Heart right ventricle (tissue), 16 donors: ENCODE results near the gene LARP1B. TPM values are rescaled to one million over a fixed set of nuclear protein-coding genes. Genes with fewer than 3 reads are reported as not detected.

Experiments used
- ATAC-seq, 8 donors: fragments of 200-7000 bp; cut with Tn5 transposase; one replicate each; pipeline ENCODE4 v1.9.1; 2020; ENCODE audit warnings: mild to moderate bottlenecking in 8 of 8, moderate library complexity in 8 of 8, moderate number of reproducible peaks in 1 of 8
- DNase-seq, 2 donors: peaks; one replicate each; pipeline ENCODE4 v3.0.0-alpha.2; 2020
- H3K27ac ChIP-seq, 10 donors: fragments of 200-600 bp; sonication (generic) in 2 of 10; one replicate each; pipeline versions ENCODE4 v1.5.0 to v1.8.0; 2020 to 2022; ENCODE audit warnings: mild to moderate bottlenecking in 3 of 10
- H3K27me3 ChIP-seq, 7 donors: fragments of 200-600 bp; one replicate each; pipeline ENCODE4 v1.8.0; 2021 to 2022; ENCODE audit warnings: mild to moderate bottlenecking in 2 of 7
- H3K36me3 ChIP-seq, 9 donors: fragments of 200-600 bp; sonication (generic) in 1 of 9; one replicate each; pipeline versions ENCODE4 v1.5.0 to v1.8.0; 2020 to 2022; ENCODE audit warnings: mild to moderate bottlenecking in 2 of 9
- H3K4me1 ChIP-seq, 9 donors: fragments of 200-600 bp; sonication (generic) in 1 of 9; one replicate each; pipeline versions ENCODE4 v1.5.0 to v1.8.0; 2020 to 2022; ENCODE audit warnings: mild to moderate bottlenecking in 4 of 9
- H3K4me3 ChIP-seq, 10 donors: fragments of 200-600 bp; sonication (generic) in 2 of 10; one replicate each; pipeline versions ENCODE4 v1.5.0 to v1.8.0; 2020 to 2022; ENCODE audit warnings: mild to moderate bottlenecking in 7 of 10, moderate library complexity in 2 of 10
- H3K9me3 ChIP-seq, 11 donors: fragments of 200-600 bp in 10 of 11; sonication (generic) in 2 of 11; one replicate each; pipeline versions ENCODE4 v1.5.0 to v1.8.0; 2013 to 2022; ENCODE audit warnings: mild to moderate bottlenecking in 2 of 11, control low read depth in 1 of 11, moderate library complexity in 1 of 11
- WGBS, 2 donors: extraction: QIAGEN DNeasy Blood & Tissue Kit; methylation state at CpG; one replicate each; pipeline ENCODE4 v1.1.7; 2013; ENCODE audit warnings: inconsistent platforms in 1 of 2; 5-methylcytosine and 5-hydroxymethylcytosine counted together
- intact Hi-C, 10 donors: fragments of 100-400 bp; cut with DNase I; formaldehyde crosslinking; loops; one replicate each; pipeline versions ENCODE4 v1.11.1 to v1.14.2; 2022
- polyA plus RNA-seq, 2 donors: library from polyadenylated mRNA; stranded (reverse); fragments of 200-250 nt; gene quantifications; one replicate each; pipeline ENCODE4 v1.2.3, GENCODE V29; 2013
- total RNA-seq, 10 donors: library from RNA; stranded (reverse); fragmentation: NEBNext Ultra II Directional in 3 of 10; extraction: Animal tissue kit (Norgen Biotek cat#: 25700) in 3 of 10; gene quantifications; one replicate each; pipeline versions ENCODE4 v1.2.1 to v1.2.4, GENCODE V29; 2021 to 2023
- TF ChIP-seq, protein P1 (sequence below), 9 donors: fragments of 200-600 bp; sonication (generic) in 2 of 9; IDR thresholded peaks; one replicate each; pipeline versions ENCODE4 v1.5.0 to v1.8.0; 2021 to 2022; ENCODE audit warnings: antibody characterized with exemption in 9 of 9, mild to moderate bottlenecking in 5 of 9, moderate library complexity in 1 of 9
- donor health status: Arrhythmogenic right ventricular cardiomyopathy.
- donor health status: ischemic (EF 13 %, LVEDD 7.1; RV severe dilation, severe dysfunction).
- donor health status: healthy with polysubstance abuse.
- donor health status: DM: no; HTN: yes; CAD: no.
- donor health status: DM: no; HTN: no; CAD: no.
- donor health status: ischemic (EF 25% LVEDD 6.9; RV normal size, moderate dysfunction).
- donor health status: ischemic (EF 25% LVEDD 5.7; RV mildly dilated, moderate dysfunction).
- donor health status: healthy.
- donor health status: DM: yes; HTN: yes; CAD: no.
- donor health status: Ischemic cardiomyopathy.
- donor health status: ischemic (EF 35%, LVEDD 5.7; RV mildly dilated, moderate dysfunction).
- donor health status: nonischemic (EF 11% LVEDD 7.7; RV severe dilation, severe dysfunction).
- donor health status: DM: yes; HTN: yes; CAD: no.
- donor health status: PGD.
- donor health status: ischemic (EF 29% LVEDD 5.4; RV normal size, mild dysfunction).
- donor health status: nonischemic (EF 23%, LVEDD 6.1; RV moderate dilation, normal function).

Gene LARP1B
- total and polyA plus RNA-seq, 12 donors, result 14.5 to 20.3 (median 18.9) TPM

- WGBS, 2 donors, result 91% methylated on average over 2 of the region's 2 CpGs
- Histone ChIP-seq H3K36me3 (no peaks in the 10 kb centered on the region), H3K27ac (no peak overlapping the region), H3K4me1 (peaks cover 0 to 11% (median 0%) of the 10 kb centered on the region in 9 donors), H3K4me3 (no peak overlapping the region), H3K9me3 (no peaks in the 10 kb centered on the region), H3K27me3 (no peaks in the 10 kb centered on the region)
- ATAC-seq, result no peak
- DNase-seq, result no peak
- TF ChIP-seq, protein P1, sequence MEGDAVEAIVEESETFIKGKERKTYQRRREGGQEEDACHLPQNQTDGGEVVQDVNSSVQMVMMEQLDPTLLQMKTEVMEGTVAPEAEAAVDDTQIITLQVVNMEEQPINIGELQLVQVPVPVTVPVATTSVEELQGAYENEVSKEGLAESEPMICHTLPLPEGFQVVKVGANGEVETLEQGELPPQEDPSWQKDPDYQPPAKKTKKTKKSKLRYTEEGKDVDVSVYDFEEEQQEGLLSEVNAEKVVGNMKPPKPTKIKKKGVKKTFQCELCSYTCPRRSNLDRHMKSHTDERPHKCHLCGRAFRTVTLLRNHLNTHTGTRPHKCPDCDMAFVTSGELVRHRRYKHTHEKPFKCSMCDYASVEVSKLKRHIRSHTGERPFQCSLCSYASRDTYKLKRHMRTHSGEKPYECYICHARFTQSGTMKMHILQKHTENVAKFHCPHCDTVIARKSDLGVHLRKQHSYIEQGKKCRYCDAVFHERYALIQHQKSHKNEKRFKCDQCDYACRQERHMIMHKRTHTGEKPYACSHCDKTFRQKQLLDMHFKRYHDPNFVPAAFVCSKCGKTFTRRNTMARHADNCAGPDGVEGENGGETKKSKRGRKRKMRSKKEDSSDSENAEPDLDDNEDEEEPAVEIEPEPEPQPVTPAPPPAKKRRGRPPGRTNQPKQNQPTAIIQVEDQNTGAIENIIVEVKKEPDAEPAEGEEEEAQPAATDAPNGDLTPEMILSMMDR (IDR thresholded peaks at IDR 0.05), result no peak
- intact Hi-C loops, result no loop called here
Measured at GRCh38 chr4:128166982-128167381, 105.9 kb downstream of the LARP1B start.

GRCh38 chr4:128168701-128169100 is 107.6 kb downstream of the LARP1B start:
- Histone ChIP-seq H3K4me1 (peaks cover 0 to 1% (median 0%) of the 10 kb centered on the region in 9 donors), H3K27ac (no peak overlapping the region), H3K36me3 (no peaks in the 10 kb centered on the region), H3K9me3 (no peaks in the 10 kb centered on the region), H3K4me3 (no peak overlapping the region), H3K27me3 (no peaks in the 10 kb centered on the region)
- ATAC-seq (no peak), DNase-seq (no peak)
- intact Hi-C loops, result no loop called here
- TF ChIP-seq, protein P1 (IDR thresholded peaks at IDR 0.05), result no peak
- WGBS, 2 donors, result 92 to 95% methylated on average over 2 of the region's 2 CpGs

DNA sequence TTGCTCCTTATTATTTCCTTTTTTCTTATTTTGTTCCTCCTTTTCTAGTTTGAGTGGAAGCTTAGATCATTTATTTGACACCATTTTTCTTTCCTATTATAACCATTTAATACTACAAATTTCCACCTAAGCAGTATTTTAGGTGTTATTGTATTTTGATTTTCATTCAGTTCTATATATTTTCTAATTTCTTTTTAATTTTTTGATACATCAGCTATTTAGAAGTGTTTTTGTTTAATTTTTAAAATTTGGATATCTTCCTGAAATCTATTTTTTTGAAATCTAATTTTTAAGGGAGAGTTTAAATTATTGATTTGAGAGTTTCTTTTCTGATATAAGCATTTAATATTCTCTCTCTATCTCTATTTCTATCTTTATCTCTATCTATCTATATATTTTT is 108.1 kb downstream of the LARP1B start:
- Histone ChIP-seq H3K4me3 (no peak overlapping the region), H3K36me3 (no peaks in the 10 kb centered on the region), H3K27me3 (no peaks in the 10 kb centered on the region), H3K9me3 (no peaks in the 10 kb centered on the region), H3K4me1 (no peaks in the 10 kb centered on the region), H3K27ac (no peak overlapping the region)
- intact Hi-C loops, result no loop called here
- no peak for ATAC-seq
- no peak for DNase-seq
- TF ChIP-seq, protein P1 (IDR thresholded peaks at IDR 0.05), result no peak

GRCh38 chr4:128176643-128177042 is 115.5 kb downstream of the LARP1B start:
- WGBS, 2 donors, result 98 to 99% methylated on average over 1 of the region's 1 CpG
- Histone ChIP-seq H3K27ac (no peak overlapping the region), H3K9me3 (no peaks in the 10 kb centered on the region), H3K36me3 (peaks cover 0 to 14% (median 5%) of the 10 kb centered on the region in 9 donors), H3K27me3 (no peaks in the 10 kb centered on the region), H3K4me1 (no peaks in the 10 kb centered on the region), H3K4me3 (no peak overlapping the region)
- intact Hi-C loops, result no loop called here
- TF ChIP-seq, protein P1 (IDR thresholded peaks at IDR 0.05), result no peak
- DNase-seq (no peak), ATAC-seq (no peak)
